NCI-H2196 treated with DMSO at 0.1 percent for 48 hours (cell line): ENCODE data around the gene P3H4.

Source experiments
- DNase-seq: peaks from one replicate; lab custom pipeline; 2025; ENCODE audit not compliant: unreplicated experiment; lab: John Stamatoyannopoulos, UW

Gene P3H4

DNA sequence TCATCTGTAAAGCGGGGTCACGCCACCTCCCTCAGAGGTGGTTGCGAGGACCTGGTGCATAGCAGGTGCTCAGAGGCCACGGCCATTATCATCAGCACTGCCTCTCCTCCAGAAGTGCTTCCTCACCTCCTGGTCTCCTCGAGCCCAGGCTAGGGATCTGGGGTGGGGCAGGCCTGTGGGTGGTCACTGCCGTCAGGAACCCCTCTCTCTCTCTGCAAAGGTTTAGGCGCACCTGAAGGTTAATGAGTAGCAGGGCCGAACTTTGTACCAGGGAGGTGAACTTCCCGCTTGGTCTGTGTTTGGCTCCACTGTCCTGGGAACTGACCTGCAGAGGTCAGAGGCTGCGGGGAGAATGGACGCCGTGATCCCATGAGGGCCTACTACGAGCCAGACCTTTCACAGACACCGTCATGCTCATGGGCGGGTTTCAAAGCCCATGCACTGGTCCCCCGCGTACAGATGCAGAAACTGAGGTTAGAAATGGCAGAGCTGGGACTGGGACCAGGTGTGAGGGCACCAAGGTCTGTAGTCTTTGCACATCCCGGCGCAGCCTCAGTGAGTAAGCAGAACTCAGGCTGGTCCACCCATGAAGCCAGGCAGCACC lies 39.1 kb downstream of the P3H4 start:
- DNase-seq, result no peak

DNA sequence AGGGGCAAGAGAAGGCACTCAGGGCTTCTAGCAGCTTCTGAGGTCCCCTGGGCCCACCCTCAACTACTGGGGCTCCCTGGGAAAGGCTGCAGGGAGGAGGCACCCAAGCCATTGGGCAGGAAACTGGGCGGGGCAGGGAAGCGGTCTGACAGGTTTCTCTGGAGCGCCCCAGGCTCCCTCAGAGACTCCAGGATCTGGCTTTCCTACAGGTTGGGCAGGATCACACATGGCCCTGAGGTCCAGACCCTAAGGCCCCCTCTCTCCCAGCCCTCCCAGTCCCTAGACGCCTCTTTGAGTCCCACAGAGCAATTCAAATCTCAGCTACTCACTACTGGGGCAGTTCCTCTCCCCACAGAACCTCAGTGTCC lies 39.5 kb downstream of the P3H4 start:
- no peak for DNase-seq

DNA sequence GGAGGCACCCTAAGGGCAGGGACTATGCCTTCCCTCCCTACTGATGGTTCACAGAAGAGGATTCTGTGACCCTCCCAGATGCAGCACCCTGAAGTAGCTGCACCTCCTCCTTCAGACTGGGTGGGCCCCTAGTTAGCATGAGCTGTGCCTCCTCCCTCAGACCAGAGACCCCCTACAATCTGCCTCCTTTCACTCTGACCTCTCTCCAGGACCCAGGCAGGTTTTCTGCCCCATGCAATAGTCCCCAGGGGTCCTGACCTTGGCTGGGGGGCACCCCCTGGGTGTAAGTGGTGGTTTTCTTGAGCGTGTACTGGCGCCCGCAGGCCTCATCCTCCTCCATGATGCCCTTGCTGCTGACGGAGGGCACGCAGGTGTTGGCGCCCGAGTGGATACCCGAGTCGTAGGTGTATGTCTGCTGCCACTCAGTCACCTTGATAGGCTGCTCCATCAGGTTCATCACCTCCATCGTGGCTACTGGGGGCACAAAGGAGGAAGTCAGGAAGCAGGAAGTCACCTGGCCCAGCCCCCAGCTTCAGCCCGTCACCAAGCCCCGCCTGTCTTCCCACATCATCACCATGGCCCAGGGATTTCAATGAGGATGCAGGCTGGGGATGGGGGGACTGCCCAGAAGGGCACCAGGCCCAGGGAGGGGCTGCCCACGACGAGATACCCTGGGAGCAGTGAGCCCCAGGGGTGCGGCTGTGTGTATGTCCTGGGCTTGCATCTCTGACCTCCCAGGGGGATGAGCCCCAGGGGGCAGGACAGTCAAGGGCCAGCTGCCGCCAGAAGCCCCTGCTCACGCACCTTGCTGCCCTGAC lies 40.2 kb downstream of the P3H4 start:
- no peak for DNase-seq

DNA sequence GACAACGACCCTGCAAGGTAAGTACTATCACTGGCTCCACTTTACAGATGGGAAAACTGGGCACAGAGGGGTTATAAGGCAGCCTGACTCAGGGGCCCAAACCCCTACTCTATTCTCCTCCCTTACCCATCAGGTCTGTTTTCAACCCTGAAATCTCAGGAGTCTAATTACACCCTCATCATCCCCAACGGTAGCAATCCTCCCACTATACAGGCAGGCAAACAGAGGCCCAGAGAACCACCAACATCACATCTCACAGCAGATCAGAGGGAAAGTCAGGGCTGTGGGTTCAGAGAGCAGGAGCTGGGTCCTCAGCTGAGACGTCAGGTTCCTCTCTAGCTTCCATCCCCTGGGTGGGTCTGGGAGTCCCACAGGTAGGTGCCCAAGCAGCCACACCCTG lies 41.8 kb downstream of the P3H4 start:
- no peak for DNase-seq

DNA sequence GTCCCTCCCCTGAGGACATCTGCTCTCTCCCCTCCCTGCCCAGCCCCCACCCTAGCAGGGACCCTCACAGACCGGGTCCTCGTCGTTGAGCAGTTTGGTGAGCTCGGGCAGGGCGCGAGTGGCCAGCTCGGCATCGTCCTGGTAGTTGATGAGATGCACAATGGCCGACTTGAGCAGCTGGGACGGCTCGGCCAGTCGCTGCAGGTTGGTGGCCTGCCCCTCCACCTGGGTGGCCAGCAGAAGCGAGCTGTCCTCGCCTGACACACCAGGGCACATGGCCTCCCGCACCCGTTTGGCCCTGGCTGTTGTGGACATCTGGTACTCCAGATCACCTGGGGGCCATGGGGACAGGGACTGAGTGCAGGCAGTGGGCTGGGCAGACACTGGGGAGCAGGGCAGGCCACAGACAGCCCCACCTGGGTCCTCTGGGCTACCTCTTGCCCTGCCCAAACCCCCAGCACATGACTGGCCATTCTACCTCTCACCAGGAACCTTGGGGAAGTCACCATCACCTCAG lies 42.3 kb downstream of the P3H4 start:
- no peak for DNase-seq

DNA sequence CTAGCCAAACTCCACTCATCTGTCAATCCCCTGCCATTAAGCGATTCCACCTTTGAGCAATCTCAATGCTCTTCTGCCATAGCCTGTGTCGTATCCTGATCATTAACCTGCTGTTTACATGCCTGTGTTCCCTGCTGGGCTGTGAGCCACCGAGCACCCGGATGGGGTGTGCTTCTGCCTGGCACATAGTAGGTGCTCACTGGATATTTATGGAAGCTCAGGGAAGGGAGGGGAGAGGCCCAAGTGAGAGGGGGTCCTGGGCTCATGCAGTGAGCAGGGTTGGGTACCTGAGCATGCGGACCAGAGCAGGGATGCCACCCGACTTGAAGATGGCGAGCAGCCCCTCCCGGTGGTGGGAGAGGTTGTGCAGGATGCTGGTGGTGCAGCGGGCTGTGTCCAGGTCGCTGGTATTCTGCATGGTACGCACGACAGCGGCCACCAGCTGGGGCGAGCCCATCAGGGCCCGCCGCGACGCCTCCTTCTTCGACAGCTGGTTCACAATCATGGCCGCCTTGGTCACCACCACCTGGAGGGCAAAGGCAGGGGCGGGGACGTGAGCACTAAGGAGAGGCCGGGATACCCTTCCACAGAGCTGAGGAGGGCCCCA lies 43.0 kb downstream of the P3H4 start:
- DNase-seq, result no peak

DNA sequence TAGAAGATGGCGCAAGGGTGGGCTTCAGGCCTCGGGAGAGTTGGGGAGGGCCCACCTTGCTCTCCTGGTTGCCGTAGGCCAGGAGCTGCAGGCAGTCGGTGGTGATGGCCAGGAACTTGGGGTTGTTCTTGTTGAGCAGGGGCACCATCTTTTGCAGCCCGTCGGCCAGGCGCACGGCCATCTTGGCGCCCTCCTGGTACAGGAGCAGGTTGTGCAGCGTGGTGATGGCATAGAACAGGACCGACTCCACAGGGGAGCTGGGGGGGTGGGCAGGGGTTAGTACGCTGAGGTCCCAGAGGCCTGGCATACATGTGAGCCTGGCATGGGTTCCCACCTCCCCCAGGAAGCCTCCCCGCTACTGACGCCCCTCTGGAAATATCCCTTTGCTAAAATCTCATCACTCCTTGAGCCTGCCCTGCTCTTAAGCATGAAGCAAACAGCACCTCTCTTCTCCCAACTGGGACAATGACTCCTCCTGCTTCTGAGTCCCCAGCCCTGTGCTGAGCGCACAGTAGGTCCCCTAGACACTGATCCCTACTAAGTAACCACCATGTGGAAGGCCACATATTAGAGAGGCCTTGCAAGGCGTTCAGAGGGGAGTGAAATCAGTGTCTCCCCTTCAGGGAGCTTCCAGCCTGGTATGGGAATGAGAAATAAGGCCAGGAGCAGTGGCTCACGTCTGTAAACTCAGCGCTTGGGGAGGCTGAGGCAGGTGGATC lies 44.3 kb downstream of the P3H4 start:
- no peak for DNase-seq

DNA sequence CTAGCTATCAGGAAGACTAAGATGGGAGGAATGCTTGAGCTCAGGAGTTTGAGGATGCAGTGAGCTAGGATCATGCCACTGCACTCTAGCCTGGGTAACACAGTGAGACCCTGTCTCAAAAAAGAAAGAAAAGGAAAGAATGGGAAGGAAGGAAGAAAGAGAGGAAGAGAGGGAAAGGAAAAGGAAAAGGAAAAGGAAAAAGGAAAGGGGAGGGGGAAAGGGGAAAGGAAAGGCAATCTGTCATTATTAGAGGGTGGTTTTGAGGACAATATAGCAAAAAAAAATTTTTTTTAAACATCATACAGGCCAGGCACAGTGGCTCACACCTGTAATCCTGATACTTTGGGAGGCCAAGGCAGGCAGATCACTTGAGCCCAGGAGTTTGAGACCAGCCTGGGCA lies 45.6 kb downstream of the P3H4 start:
- no peak for DNase-seq

DNA sequence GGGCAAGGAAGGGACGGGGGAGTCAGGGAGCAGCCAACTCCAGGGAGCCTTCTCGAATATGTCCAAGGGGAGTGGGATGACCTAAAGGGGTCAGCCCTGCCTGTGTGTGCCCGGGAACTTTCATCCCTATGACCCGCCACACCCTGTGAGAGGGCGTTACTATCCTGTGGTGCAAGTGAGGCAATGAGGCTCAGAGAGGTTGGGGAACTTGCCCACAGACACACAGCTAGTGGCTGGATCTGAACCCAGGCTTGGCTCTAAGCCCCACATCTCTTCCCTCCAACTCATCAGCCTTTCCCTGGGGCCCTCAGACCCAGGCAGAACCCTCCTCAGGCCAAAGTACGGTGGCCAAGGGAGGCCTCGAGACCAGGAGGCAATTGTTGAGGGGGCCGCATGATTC lies 48.4 kb downstream of the P3H4 start:
- DNase-seq, result no peak

DNA sequence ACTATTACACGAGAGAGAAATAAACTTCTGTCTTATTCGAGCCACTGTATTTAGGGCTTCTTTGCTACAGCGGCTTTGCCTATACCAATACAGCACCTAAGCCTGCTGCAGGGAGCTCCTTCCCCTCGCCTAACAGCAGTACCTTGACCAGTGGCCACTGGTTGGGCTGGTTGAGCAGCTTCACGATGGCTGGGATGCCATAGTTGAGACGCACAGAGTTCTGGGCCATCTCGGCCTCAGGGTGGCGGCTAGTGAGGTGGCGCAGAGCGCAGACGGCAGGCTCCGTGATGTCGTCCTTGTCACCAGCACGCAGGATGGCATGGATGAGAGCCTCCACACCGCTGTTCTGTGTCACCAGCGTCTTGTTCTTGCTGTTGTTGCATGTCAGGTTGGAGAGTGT lies 48.9 kb downstream of the P3H4 start:
- DNase-seq, result no peak

DNA sequence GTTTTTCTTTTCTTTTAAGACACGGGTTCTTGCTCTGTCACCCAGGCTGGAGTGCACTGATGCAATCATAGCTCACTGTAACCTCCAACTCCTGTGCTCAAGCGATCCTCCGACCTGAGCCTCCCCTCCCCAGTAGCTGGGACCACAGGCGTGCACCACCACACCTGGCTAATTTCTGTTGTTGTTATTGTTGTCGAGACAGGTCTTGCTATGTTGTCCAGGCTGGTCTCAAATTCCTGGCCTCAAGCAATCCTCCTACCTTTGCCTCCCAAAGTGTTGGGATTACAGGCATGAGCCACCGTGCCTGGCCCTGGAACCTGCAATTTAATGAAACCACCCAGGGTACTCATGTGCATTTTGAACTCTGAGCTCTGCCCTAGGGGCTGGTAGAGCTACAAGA lies 49.4 kb downstream of the P3H4 start:
- no peak for DNase-seq

DNA sequence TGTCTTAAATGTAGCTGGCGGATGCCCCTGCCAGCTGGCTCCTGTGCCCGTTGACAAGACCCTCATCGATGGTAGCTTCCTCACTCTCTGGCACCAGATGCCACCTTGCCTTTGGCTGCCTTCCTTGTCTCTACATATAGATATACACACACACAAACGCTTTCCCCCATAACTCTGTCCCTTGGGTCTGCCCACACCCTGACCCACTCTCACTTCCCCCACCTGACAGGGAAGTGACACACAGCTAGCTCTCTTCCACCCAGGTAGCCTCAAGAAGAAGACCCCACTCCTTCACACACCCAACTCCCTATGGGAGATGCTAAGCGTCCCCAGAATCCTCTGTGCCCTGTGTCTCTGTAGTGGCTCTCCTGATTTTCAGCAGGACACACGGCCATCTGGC lies 50.9 kb downstream of the P3H4 start:
- no peak for DNase-seq

DNA sequence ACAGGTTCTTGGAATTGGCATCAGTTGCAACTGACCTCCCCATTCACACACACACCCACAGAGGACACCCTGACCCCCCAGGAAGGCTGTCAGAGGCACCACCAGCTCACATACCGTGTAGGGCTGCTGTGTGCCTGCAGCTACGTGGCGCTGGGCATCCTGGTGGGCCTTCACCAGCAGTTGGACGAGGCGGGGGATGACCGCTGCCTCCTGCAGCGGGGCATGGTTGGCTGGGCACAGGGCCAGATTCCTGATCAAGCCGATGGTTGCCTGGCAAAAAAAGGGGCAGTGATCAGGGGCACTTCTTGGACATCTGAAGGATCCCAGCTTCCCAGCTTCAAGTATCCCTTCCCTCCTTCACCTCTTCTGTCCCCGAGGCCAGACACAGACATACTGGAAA lies 53.1 kb downstream of the P3H4 start:
- no peak for DNase-seq

DNA sequence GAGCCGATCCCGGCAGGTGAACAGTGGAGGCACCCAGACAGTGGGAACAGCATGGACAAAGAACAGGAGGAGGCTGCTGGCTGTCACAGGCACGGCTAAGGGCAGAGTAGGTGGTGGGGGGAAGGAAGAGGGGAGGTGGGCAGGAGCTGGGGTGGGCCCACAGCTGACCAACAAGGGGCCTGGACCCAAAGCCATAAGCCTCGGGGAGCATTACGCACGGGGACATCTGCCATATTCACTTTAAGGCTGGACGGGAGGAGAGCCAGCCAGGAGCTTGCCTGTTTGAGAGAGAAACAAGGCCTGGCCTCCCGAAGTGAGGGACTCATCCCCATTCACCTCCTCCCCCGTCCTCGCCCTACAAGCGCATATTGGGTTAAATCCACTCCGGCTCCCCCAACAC lies 57.7 kb downstream of the P3H4 start:
- no peak for DNase-seq
